ENCODE results near the gene ISOC1.

Gene ISOC1

DNA sequence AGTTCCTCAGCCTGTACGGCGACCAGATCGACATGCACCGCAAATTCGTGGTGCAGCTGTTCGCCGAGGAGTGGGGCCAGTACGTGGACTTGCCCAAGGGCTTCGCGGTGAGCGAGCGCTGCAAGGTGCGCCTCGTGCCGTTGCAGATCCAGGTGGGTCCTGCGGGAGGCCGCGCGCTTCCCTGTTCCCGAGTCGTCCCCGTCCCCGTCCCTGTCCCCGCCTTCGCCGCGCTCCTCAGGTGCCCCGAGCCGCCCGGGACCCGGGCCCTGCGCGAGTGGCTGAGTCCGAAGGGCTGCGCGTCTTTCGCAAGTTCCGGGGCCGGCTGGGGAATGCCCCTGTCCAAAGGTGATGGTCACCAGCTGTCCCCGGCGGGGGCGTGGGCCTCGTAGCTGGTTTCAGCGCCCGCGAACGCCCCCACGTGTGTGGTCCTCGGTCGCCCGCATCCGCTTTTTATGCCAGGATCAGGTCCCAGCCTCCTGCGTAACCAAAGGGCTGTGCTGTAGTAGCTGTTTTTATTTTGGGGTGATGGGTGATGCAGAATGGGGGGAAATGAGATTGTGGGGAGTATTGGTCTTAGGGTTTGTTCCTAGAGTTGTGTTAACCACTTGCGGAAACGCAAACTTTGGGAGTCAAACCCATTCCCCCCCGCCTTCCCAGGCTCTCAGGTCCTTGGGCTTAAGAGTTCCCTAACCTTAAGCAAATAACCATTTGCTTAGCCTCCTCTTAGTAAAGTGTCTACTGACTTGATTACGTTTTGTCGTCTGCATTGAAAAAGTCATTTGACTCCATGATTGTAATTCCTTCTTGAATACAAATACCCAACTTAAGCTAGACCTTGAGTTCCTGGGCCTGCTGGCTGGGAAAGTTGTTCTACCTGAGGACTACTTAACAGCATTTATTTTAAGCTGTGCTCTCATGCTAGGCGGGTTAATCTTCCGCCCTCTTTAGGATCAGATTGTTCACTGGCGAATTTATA lies 663 bp downstream of the ISOC1 start:
- peak; percentile 12 for ATAC-seq

DNA sequence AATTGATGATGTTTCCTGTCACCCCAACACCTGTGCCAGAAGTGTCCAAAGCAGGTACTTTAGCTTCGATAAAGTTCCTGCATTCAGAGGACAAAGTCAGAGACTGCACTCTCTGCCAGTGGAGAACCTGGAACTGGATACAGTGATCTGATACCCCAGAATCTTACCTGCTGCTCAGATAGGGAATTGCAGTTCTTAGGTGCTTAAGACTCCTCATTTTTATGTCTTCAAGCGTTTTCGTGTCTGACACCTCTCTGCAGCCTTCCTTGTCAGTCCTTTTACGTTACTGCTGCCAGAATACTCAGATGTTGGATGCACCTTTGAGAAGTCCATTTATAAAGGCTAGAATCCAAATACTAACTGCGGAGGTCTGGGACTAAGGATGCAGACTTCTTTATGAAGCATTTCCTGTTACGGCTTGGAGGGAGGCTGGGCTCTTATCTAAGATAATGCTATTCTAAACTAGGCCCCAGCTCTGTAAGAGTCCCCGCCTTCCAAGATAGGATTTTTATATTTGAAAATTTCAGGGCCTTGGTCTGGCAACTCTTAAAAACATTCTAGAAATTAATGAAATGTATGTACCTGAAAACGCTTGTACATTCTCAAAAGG lies 1.9 kb downstream of the ISOC1 start:
- ATAC-seq (no peak), DNase-seq (no peak)

More for the DNA sequence above, 663 bp downstream of the ISOC1 start:
- DNase-seq: peak; percentile 60

DNA sequence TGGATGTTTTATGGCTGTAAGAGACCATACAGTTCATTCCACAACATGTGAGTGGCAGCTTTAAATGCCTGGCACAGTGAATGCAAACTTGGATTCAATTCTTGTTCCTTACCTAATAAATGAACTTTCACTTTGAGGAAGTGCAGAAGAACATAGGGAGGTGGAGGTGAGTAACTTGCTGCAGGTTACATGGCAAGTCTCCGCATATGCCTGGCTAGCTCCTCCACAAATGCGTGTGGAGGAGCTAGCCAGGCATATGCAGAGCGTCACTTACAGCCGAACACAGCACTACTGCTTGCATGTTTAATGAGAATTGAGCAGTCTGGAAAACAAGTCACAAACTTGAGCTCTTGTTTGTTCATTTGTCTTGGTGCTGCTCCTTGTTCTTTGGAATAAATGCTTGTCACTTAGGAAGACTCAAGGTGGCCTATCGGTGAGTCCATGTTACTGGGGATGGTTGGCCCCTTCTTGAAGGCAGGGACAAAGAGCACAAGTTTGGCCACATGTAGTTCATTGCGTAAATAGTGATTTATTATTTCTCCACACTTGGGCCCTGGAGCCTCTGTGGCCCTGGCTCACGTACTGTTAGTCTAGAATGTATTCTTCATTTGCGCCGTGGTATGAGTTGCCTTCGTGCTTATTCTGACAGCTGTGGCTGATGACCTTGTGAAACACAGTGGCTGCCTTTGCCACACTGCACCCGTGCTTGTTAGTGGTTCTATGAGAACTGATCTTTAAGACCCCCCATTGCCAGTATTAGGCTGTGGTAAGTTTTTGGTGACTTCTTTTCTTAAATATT lies 3.1 kb downstream of the ISOC1 start:
- no peak for DNase-seq
- no peak for ATAC-seq

DNA sequence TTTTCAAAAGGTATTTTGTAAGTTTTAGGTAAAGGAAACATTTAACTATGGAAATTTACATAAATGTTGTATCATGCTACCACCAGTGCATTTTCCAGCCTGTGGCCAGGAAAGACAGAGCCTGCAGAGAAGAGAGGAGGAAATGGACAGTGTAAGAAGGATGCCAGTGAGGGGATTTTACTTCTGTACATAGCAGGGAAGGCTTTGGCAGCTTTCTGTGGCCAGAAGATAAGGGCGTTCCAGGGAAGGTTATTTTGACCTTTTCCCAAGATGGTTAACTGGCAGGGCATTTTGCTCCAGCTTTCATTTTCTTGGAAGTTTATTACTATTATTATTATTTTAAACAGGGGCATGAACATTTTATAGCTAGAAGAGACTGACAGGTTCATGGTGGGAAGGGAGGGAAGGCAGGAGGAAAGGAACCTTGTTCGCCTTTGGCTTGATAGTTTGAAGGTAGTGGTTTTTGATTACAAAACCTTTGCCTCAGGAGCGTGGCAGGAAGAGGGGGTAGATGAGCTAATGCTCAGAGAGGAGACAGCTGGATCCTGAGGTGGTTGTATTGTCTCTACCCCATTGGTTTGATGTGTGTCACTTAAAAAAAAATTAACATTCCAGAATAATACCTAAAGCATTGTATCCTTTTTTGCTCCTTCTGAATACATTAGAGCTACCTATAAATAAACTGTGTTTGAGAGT lies 4.1 kb downstream of the ISOC1 start:
- DNase-seq (no peak), ATAC-seq (no peak)

DNA sequence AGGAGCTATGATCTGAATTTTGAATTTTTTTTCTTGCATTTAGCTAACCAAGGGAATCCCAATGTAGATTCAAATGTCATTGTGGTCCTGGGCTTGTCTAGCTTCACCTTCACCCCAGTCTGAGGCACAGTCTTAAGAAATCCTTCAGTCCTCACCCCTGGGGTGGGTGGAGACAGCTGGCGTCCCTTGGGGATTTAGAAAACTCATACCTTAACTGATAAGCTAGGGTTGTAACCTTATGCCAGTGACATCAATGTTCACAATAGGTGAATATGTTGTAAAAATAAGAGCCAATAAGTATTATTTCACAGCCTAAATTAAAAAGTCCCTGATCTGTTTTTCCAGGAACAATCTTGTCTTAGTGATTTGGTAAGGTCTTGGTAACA lies 4.6 kb downstream of the ISOC1 start:
- ATAC-seq (no peak), DNase-seq (no peak)

DNA sequence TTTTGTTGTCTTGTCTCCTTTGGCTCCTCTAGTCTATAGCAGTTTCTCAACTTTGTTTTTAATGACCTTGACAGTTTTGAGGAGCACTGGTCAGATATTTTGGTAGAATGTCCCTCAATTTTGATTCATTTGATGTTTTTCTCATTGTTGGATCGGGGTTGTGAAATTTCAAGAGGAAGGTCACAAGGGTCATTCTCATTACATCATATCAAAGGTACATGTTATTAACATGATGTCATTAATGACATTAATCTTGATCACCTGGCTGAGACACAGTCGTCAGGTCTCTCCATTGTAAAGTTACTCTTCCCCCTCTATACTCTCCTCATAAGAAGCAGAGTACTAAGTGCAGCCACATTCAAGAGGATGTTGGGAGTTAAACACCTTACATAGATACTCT lies 7.2 kb downstream of the ISOC1 start:
- ATAC-seq (no peak), DNase-seq (no peak)

DNA sequence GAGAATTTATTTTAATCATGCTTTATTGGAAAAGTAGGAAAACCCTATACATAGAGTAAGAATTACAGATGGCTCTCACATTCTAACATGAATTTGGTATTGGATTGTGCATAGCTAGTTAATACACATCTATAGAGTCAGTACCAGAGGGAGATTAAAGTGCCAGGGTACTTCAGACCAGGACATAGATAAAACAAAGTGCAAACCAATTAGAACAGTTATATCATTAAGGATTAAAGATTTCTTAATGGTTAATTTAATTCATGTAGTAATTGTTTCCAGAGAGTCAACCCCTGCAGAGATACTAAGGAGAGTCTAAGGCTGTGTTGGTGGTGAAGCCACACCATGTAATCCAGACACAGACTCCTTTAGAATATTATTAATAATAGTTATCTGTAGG lies 8.8 kb downstream of the ISOC1 start:
- DNase-seq (no peak), ATAC-seq (no peak)

DNA sequence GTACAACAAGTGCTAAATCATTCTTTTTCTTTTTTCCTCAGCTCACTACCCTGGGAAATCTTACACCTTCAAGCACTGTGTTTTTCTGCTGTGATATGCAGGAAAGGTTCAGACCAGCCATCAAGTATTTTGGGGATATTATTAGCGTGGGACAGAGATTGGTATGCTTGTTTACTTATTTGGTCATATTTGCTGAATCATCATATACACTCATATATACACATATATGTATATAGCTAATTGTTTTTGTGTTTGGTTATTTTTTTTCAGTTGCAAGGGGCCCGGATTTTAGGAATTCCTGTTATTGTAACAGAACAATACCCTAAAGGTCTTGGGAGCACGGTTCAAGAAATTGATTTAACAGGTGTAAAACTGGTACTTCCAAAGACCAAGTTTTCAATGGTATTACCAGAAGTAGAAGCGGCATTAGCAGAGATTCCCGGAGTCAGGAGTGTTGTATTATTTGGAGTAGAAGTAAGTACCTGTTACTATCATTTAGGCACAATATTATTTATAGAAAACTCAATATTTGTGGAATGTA lies 10.4 kb downstream of the ISOC1 start:
- DNase-seq (no peak), ATAC-seq (no peak)

DNA sequence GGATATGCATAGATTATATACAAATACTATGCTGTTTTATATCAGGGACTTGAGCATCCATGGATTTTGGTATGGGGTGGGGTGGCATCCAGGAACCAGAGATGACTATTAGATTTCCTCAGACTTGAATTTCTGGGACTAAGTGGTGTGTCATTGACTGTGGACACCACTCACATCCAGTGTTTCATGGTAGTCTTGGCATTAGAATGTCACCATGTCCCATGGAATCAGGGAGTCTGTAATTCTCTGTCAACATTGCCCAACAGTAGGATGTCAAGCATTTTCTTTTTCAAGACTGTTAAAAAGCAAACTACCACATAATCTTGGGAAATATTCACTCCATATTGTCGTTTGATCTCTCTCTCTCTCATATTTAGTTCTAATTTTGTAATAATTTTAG lies 13.1 kb downstream of the ISOC1 start:
- no peak for DNase-seq
- no peak for ATAC-seq

DNA sequence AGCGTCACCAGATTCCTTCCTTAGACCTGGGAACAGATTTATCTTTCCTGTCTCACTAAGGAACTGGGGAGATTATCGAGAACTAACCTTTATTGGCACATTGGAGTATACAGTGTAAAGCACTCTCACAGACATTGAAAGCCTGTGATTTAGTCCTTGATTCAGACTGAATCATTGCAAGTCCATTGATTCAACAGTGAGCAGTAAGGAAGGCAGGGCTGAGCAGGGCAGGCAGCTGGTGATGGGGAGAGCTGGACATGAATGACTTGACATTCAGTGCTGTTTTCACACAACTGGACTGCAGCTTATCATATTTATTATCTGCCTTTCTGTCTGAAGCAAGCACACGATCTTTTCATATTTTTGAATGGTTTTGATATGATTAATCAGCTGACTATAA lies 16.2 kb downstream of the ISOC1 start:
- ATAC-seq (no peak), DNase-seq (no peak)

DNA sequence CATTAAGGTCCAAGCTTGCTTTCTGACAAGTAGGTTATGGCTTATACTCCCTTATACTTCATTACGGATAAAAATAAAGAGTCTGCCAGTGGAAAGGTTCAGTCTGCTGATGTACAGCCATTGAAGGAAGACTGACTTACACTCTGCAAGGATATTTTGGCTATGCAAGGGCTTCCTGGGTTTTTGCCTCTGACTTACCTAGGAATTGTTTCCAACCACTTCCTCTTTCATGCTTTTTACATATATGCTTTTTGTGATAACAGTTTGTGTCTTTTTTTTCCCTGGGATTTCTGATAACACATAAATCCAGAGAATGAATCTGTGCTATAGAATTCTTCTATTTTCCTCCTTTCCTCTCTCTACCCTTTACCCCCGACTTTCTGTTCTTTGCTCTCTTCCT lies 16.8 kb downstream of the ISOC1 start:
- DNase-seq (no peak), ATAC-seq (no peak)

DNA sequence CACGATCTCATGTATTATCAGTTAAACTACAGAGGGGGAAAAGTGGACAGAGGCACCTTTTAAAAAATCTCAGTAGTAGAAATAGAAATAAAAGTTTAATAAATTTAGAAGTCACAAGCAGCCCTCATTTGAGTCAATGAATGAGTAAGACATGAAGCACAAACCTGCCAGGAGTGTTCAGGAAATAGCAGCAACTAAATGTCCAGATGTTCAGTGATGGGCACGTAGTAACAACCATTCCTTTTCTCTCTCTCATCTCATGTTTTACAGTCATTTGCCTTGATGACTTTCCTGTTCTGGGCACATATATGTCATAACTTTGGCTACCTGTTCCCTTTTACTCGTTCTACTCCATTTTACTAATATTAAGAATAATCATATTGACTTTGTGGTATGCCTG lies 17.7 kb downstream of the ISOC1 start:
- DNase-seq (no peak), ATAC-seq (no peak)

DNA sequence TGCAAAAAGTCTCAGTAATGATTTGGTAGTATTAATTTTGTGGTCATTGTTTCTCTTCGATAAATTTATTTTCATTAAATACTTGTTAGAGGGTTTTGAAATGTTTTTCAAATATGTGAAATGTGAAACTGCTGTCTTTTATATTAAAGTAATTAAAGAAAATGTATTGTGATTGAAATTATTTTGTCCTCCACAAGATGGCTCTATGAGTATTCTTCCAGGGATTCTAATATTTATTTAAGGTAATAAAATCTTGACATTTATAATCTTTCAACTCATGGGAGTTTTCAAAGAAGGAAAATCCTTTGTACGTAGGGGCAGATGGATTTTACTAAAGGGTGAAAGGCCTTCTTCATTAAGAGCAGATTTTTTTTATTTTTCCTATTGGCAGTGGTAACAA lies 19.3 kb downstream of the ISOC1 start:
- no peak for DNase-seq
- no peak for ATAC-seq

DNA sequence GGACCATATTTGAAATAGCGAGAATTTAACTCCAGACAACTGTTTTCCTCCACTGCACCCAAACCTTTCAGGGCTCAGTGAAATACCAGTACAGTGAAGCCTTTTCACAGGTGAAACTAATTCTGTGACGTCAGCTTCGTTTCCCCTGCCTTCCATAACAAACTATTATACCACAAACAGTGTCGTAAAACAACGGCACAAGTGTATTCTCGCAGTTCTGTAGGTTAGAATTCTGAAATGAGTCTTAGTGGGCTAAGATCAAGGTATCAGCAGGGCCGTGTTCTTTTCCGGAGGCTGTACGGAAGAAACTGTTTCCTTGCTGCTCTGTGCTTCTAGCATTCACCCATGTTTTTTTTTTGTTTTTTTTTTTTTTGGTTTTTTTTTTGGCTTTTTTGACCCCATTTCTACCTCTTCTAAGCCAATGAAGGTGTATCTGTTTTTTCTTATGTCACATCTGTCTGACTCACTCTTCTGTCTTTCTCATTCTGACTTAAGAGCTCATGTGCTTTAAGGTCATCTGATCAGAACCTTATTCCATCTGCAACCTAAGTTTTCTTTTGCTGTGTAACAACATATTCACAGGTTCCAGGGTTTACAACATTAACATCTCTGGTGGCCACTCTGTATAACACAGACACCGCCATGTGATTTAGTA lies 20.1 kb downstream of the ISOC1 start:
- ATAC-seq (no peak), DNase-seq (no peak)

DNA sequence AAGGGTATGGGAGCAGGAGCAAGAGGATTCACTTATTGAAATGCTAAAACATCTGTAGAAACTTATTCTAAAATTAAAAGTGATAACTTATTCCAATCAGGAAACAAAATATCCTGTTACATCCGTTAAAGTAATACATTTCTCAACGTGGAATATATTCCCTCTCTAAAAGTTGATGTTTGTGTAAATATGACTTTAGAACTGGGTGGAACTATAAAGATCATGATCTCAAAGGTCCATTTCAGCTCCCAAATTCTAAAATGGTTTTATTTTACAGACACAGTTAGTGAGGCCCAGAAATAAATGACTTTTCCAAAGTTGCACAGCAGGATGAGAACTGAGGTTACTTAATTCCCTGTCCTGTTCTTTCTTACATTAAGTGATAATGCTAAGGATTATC lies 21.1 kb downstream of the ISOC1 start:
- no peak for ATAC-seq
- DNase-seq: no peak

DNA sequence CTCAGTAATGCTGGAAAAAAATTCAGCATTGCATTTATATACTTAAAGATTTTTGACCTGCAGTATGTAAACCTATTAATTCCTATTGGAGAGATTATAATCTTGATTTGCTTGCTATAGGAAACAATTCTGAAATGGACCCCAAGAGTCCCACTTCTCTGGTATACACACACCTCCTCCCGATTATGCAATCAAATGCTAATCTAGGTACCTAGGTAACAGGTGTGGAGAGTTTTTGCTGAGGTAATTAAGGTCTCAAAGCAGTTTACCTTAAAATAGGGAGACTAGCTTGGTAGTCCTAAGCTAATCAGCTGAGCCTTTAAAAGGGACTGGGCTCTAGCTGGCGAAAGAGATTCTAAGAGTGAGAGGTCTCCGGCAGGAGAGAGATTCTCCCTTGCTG lies 22.2 kb downstream of the ISOC1 start:
- ATAC-seq: no peak
- DNase-seq: no peak

DNA sequence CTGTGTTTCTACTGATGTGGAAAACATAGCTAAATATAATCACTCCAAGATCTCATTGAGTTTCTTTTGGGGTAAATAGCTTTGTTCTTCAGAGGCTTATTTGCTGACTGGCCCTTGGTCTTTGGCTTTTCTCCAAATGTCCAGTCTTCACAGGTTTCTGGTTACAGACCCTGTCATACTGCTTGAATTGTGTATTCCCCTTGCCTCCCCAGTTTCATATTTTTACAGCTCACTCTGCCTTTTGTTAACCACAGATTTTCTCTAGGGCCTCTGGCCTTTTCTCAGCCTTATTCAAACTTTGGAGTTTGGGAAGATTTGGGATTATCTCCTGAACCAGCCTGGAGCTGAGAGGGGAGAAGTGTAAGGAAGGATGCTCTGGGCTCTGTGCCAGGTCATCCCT lies 23.9 kb downstream of the ISOC1 start:
- DNase-seq (no peak), ATAC-seq (no peak)

DNA sequence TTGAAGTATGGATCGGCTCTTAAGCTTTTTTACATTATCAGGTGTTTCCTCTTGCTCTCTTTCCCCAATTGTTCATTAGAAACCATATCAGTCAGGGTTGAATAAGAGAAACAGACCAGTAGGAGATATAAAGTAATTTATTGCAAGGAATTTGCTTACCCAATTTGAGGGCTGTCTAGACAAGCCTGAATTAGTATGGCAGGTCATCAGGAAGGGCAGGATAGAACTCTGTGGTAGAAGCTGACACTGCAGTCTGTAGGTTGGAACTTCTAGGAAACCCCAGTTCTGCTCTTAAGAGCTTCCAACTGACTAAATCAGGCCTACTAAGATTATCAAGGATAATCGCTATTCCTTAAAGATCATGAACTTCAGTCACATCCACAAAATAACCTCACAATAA lies 24.3 kb downstream of the ISOC1 start:
- ATAC-seq (no peak), DNase-seq (no peak)

DNA sequence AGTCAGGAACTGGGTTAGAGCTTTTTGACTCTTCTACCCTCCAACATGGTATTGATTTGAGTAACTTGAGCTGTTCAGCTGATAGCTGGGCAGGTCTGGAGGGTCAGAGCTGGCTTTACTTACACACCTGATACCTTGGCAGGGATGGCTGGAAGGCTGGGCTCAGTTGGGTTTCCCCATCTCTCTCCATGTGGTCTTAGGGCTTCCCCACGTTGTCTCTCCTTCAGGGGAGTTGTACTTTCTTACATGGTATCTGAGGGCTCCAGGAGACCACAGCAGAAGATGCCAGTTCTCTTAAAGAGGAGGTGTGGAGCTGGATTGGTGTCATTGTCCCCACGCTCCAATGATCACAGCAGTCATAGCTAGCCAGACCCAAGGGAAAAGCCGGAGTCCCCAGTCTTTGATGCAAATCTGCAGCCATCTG lies 25.6 kb downstream of the ISOC1 start:
- DNase-seq: no peak

DNA sequence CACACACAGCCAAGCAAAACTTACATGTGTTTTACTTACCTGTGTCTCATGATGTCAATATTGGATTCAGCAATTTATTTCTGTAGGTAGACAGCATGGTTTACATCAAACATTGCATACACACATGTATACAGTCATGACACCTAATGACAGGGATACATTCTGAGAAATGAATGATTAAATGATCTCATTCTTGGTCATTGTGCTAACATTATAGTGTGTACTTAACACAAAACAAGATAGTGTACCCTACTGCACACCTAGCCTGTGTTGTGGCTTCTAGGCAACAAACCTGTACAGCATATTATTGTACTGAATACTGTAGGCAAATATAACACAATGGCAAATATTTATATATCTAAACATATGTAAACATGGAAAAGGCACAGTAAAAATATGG lies 28.0 kb downstream of the ISOC1 start:
- DNase-seq (no peak), ATAC-seq (no peak)

More for the DNA sequence above, 25.6 kb downstream of the ISOC1 start:
- peak; percentile 52 for ATAC-seq

DNA sequence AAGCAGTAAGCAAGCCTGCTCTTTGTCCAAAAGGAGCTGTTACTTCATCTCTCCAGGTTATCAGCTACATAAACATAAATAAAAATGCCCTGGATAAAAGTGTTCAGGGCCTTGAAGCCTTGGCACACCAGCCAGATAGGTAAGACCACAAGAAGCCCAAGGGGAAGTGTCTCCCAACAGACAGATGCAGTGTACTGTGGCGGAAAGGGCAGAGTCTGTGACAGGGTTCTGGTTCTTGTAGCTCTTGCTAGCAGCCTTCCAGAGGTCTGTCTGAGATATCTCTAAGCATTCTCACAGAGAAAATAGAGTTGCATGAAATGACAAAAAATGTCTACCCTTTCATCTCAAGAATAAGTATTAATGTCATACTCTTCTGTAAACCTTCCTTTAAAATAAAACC lies 30.1 kb downstream of the ISOC1 start:
- no peak for ATAC-seq
- DNase-seq: no peak

DNA sequence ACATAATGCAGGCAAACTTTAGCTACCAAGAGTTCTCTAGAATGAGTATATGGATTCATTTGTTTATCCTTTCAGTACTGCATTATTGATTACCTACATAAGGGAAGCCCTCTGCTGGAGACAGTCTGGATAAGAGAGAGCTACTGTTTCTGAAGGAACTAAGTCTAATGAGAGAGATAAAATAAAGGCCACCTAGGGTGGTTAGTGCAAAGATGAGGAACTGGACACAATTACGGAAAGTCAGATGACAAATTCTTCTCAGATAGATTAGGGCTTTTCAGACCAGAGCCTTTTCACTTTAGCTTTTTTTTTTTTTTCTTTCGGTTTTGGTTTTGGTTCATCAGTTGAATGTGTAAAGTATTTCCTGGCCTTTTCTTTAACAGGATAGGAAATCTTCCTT lies 31.3 kb downstream of the ISOC1 start:
- no peak for DNase-seq

More for the DNA sequence above, 31.3 kb downstream of the ISOC1 start:
- ATAC-seq: peak; percentile 28

All from stimulated activated naive CD8-positive, alpha-beta T cell treated with anti-CD3 and anti-CD28 coated beads, Interleukin-15, Interleukin-2, amounts not matched to agents 100 U/mL and 50 U/mL, for 24 hours (primary cell).